GM10266 (cell line): Measurements from ENCODE around the gene STUB1.
A peak's percentile ranks its signal among the peaks of the same experiment; 100 is the strongest.

Source experiments
- DNase-seq: peaks from one replicate; pipeline ENCODE4 v3.0.0; 2012; ENCODE audit errors: extremely low spot score
- TF ChIP-seq, protein P1 (sequence below): IDR thresholded peaks from 2 replicates; pipeline ENCODE4 v1.5.1; 2012; ENCODE audit warnings: mild to moderate bottlenecking, low read depth; ENCODE audit not compliant: control insufficient read depth, insufficient read depth; ENCODE audit errors: missing control alignments

STUB1 gene

DNA sequence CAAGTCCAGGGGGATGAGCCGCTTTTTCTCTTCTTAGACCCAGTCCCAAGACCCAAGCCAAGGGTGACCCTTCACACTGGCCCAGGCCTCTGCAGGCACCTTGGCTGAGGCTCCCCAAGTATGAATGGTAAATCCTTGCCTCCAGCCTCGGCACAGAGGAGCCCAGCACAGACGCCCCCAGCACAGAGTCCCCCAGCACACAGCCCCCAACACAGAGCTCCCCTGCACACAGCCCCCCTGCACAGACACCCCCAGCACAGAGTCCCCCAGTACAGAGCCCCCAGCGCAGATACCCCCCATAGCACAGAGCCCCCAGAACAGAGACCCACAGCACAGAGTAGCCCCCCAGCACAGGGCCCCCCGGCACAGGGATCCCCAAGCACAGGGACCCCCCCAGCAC, 39.6 kb upstream of the STUB1 start:
- DNase-seq = no peak
- TF ChIP-seq, protein P1, sequence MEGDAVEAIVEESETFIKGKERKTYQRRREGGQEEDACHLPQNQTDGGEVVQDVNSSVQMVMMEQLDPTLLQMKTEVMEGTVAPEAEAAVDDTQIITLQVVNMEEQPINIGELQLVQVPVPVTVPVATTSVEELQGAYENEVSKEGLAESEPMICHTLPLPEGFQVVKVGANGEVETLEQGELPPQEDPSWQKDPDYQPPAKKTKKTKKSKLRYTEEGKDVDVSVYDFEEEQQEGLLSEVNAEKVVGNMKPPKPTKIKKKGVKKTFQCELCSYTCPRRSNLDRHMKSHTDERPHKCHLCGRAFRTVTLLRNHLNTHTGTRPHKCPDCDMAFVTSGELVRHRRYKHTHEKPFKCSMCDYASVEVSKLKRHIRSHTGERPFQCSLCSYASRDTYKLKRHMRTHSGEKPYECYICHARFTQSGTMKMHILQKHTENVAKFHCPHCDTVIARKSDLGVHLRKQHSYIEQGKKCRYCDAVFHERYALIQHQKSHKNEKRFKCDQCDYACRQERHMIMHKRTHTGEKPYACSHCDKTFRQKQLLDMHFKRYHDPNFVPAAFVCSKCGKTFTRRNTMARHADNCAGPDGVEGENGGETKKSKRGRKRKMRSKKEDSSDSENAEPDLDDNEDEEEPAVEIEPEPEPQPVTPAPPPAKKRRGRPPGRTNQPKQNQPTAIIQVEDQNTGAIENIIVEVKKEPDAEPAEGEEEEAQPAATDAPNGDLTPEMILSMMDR = no peak

GRCh38 chr16:641326-642188, 38.7 kb upstream of the STUB1 start, which contains the start of gene MCRIP2:
MCRIP2 (plus strand) TSS chr16:641828; CDS start chr16:641992, 164 bp downstream.
- TF ChIP-seq, protein P1 = no peak

GRCh38 chr16:642189-643049, 37.8 kb upstream of the STUB1 start:
- TF ChIP-seq, protein P1 = no peak
- DNase-seq = peak; percentile 76

More at GRCh38 chr16:641326-642188, 38.7 kb upstream of the STUB1 start, which contains the start of gene MCRIP2:
- DNase-seq = peak; percentile 97

DNA sequence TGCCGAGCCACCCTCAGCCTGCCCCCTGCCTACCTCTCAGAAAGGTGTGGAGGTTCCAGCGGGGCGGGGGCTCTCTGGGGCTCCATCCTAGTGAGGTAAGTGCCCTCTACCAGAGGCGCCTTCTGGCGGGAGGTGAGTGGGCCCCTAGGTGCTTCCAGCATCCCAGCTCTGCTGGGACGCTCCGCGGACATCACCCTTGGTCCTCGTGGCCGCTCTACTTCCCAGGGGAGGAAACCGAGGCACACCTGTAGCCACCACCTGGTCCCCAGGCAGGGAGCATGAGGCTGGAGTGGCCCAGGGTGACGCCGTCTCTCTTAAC, 37.2 kb upstream of the STUB1 start:
- DNase-seq = no peak

GRCh38 chr16:644556-644955, 35.7 kb upstream of the STUB1 start:
- TF ChIP-seq, protein P1 = no peak
- DNase-seq = no peak

More for the DNA sequence above, 37.2 kb upstream of the STUB1 start:
- TF ChIP-seq, protein P1 = no peak

GRCh38 chr16:645852-646678, 34.1 kb upstream of the STUB1 start:
- no peak for DNase-seq
- TF ChIP-seq, protein P1 = no peak
